Activated B cell treated with CpG ODN at 0.5 μM for 24 hours (primary cell): ENCODE results near the gene SRCIN1. TPM values are rescaled to one million over a fixed set of nuclear protein-coding genes. Genes with fewer than 3 reads are reported as not detected.
"Not testable (repeated sequence)": the region's sequence is repeated elsewhere in the genome, so short reads cannot be mapped to it uniquely, and the experiment has no call there.

Source experiments
- ATAC-seq: fragments of 200-7000 bp; cut with Tn5 transposase; one replicate; pipeline ENCODE4 v1.10.0; 2021; ENCODE audit warnings: low read depth, mild to moderate bottlenecking, moderate library complexity
- CTCF ChIA-PET: fragments of 350-600 bp; sonication (Branson Sonifier 250); formaldehyde crosslinking; loops from one replicate; lab custom pipeline; 2021; ENCODE audit warnings: antibody characterized with exemption; lab: Charles Lee
- POLR2A ChIA-PET: fragments of 350-600 bp; sonication (Branson Sonifier 250); formaldehyde crosslinking; loops from one replicate; lab custom pipeline; 2021; ENCODE audit warnings: antibody characterized with exemption; lab: Charles Lee
- DNase-seq: peaks from one replicate; pipeline ENCODE4 v3.0.0; 2022
- H3K27ac Mint-ChIP-seq: one replicate; pipeline ENCODE4 v1.8.0; 2020; ENCODE audit warnings: mixed read lengths
- H3K27me3 Mint-ChIP-seq: one replicate; pipeline ENCODE4 v1.8.0; 2021; ENCODE audit warnings: mixed read lengths
- H3K36me3 Mint-ChIP-seq: one replicate; pipeline ENCODE4 v1.8.0; 2021; ENCODE audit warnings: low read depth, mixed read lengths
- H3K4me1 Mint-ChIP-seq: one replicate; pipeline ENCODE4 v1.8.0; 2021; ENCODE audit warnings: mixed read lengths
- H3K4me3 Mint-ChIP-seq: one replicate; pipeline ENCODE4 v1.8.0; 2020; ENCODE audit warnings: mild to moderate bottlenecking, mixed read lengths
- H3K9me3 Mint-ChIP-seq: one replicate; pipeline ENCODE4 v1.8.0; 2020; ENCODE audit warnings: mixed read lengths
- intact Hi-C: fragments of 100-400 bp; cut with micrococcal nuclease; formaldehyde crosslinking; loops from one replicate; pipeline ENCODE4 v1.15.1; 2024
- total RNA-seq: library from RNA; stranded (reverse); gene quantifications from 2 replicates; pipeline ENCODE4 v1.2.3, GENCODE V29; 2022
- TF ChIP-seq, protein P1 (sequence below): fragments of 200-600 bp; IDR thresholded peaks from one replicate; pipeline ENCODE4 v1.8.0; 2022; ENCODE audit warnings: antibody characterized with exemption, mild to moderate bottlenecking

Gene SRCIN1, protein sequence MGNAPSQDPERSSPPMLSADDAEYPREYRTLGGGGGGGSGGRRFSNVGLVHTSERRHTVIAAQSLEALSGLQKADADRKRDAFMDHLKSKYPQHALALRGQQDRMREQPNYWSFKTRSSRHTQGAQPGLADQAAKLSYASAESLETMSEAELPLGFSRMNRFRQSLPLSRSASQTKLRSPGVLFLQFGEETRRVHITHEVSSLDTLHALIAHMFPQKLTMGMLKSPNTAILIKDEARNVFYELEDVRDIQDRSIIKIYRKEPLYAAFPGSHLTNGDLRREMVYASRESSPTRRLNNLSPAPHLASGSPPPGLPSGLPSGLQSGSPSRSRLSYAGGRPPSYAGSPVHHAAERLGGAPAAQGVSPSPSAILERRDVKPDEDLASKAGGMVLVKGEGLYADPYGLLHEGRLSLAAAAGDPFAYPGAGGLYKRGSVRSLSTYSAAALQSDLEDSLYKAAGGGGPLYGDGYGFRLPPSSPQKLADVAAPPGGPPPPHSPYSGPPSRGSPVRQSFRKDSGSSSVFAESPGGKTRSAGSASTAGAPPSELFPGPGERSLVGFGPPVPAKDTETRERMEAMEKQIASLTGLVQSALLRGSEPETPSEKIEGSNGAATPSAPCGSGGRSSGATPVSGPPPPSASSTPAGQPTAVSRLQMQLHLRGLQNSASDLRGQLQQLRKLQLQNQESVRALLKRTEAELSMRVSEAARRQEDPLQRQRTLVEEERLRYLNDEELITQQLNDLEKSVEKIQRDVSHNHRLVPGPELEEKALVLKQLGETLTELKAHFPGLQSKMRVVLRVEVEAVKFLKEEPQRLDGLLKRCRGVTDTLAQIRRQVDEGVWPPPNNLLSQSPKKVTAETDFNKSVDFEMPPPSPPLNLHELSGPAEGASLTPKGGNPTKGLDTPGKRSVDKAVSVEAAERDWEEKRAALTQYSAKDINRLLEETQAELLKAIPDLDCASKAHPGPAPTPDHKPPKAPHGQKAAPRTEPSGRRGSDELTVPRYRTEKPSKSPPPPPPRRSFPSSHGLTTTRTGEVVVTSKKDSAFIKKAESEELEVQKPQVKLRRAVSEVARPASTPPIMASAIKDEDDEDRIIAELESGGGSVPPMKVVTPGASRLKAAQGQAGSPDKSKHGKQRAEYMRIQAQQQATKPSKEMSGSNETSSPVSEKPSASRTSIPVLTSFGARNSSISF
- total RNA-seq, result 0.24 and 0.35 TPM in 2 replicates

DNA sequence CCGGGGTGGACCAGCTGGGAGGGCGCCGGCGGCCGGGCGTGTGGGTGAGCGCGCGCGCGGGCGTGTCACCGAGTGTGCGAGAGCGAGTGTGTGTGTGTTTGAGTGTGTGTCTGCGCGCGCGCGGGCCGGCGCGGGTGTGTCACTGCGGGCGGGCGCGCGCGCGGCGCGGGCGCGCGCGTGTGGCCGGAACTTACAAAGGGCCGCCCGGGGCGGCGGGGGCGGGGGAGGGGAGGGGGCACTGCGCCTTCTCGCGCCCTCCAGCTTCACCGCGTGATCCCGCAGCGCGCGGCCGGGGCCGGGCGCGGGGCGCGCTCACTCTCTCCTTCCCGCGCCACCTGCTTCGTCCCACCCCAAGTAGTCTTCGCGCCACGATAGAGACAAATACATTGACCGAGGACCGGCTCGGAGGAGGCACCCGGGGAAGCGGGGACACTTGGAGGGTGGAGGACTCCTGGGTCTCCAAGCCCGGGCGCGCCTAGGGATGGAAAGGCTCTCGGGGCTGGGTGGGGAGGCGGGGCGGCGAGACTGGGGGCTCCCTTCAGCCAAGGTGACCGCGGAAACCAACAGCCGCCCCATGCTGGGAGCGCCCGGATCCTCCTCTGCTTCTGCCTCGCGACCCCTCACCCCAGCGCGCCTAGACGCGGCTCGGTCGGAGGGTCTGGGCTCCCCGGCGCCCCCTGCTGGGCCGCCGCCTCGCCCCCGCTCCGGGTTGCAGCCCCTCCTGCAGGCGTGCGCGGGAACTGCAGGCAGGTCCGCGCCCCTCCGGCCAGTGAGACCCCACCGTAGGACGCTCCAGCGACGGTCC is at the start of gene SRCIN1:
Gene SRCIN1 (minus strand): TSS at position 112 of the 805 bp plus-strand sequence. CDS start 247 bp downstream, outside the sequence.
- H3K4me1 Mint-ChIP-seq, result peaks cover 15% of the 10 kb centered on the region
- no peaks in the 10 kb centered on the region for H3K36me3 Mint-ChIP-seq
- intact Hi-C loops, result loop anchor here (1.0 kb wide), 1 partner anchor 48 kb away; no protein-coding TSS in a partner anchor
- DNase-seq, result peak; percentile 46
- H3K27ac Mint-ChIP-seq, result no peak within 1 kb of the TSS
- TF ChIP-seq, protein P1, sequence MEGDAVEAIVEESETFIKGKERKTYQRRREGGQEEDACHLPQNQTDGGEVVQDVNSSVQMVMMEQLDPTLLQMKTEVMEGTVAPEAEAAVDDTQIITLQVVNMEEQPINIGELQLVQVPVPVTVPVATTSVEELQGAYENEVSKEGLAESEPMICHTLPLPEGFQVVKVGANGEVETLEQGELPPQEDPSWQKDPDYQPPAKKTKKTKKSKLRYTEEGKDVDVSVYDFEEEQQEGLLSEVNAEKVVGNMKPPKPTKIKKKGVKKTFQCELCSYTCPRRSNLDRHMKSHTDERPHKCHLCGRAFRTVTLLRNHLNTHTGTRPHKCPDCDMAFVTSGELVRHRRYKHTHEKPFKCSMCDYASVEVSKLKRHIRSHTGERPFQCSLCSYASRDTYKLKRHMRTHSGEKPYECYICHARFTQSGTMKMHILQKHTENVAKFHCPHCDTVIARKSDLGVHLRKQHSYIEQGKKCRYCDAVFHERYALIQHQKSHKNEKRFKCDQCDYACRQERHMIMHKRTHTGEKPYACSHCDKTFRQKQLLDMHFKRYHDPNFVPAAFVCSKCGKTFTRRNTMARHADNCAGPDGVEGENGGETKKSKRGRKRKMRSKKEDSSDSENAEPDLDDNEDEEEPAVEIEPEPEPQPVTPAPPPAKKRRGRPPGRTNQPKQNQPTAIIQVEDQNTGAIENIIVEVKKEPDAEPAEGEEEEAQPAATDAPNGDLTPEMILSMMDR, result peak; percentile 80
- peak within 1 kb of the TSS; percentile 72 for H3K4me3 Mint-ChIP-seq
- ATAC-seq, result peak; percentile 57
- peaks cover 59% of the 10 kb centered on the region for H3K27me3 Mint-ChIP-seq
- POLR2A ChIA-PET, result interaction anchor here (0.6 to 0.7 kb wide), 2 partner anchors 175 to 845 kb away, joined by 3 to 4 read pairs; partner anchors contain the start of gene MED1
- CTCF ChIA-PET, result interaction anchor here (0.9 kb wide), 1 partner anchor 48 kb away, joined by 3 read pairs; no protein-coding TSS in a partner anchor
- H3K9me3 Mint-ChIP-seq, result no peaks in the 10 kb centered on the region

DNA sequence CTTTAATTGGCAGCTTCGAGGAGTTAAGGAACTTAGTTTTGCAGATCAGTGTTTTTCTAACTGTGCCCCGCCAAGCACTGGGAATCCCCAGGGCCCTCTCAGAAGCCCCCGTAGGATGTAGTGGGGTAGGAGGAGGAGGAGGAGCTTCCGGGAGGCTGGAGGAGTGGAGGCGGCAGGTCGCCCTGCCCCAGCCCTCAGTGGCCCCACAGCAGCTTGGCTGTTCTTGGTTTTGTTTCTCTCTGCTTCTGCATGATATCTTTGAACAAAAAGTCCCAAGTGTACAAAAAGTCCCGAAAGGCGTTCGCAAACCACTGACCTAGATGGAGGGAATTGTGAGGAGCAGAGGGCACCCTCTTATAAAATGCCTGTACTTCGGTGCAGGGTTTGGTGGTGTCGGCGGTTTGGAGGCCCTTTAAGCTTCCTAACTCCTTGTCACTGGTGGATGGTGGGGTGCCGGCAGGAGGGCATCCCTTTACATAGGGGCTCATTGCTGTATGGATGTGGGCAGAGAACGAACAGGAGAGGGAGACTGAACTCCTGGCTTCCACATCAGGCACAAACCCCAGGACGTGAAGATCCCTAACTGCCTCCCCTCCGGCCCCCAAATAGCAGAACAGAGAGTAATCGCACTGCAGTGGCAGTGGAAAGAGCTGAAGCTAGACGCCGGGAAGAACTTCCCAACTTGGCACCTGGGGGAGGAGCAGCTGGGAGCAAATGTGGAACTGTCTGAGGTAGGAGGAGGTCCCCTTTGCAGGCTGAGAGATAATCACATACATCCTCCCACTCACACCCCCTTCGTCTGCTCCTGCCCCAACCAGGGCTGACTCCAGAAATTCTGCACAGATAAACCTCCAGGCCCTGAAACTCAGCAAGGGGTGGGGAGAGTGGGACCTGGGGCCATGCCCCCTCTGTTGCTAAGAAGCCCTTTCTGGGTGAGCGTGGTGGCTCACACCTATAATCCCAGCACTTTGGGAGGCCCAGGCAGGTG is 49.0 kb upstream of the SRCIN1 start:
- ChIA-PET POLR2A (interaction anchor here (0.7 kb wide), 1 partner anchor 41 kb away, joined by 3 read pairs; no protein-coding TSS in a partner anchor), CTCF (interaction anchor here (0.7 to 1.2 kb wide), 2 partner anchors 13 to 97 kb away, joined by 3 to 4 read pairs; no protein-coding TSS in a partner anchor)
- TF ChIP-seq, protein P1, result no peak
- Mint-ChIP-seq H3K27ac (no peak overlapping the region), H3K36me3 (no peaks in the 10 kb centered on the region), H3K9me3 (no peaks in the 10 kb centered on the region), H3K27me3 (peaks cover 44% of the 10 kb centered on the region), H3K4me3 (no peak overlapping the region), H3K4me1 (peaks cover 12% of the 10 kb centered on the region)
- intact Hi-C loops, result no loop called here
- DNase-seq, result no peak
- ATAC-seq, result no peak

DNA sequence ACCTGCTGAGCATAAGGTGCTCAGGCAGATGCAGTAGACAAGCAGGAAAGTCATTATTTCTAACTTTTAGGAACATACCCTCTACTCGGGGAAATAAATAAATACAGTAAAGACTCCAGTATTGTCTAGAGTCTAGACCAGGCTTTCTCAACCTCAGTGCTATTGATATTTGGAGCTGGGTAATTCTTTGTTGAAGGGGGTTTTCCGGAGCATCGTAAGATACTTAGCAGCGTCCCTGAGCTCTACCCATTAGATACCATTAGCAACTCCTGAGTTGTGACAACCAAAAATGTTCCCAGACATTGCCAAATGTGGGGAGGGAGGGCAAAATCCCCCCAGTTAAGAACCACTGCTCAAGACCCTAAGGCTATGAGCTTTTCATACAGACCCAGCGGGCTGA is 47.9 kb upstream of the SRCIN1 start:
- TF ChIP-seq, protein P1, result no peak
- ChIA-PET POLR2A (no interaction called here), CTCF (interaction anchor here (1.2 kb wide), 1 partner anchor 96 kb away, joined by 4 read pairs; no protein-coding TSS in a partner anchor)
- intact Hi-C loops, result no loop called here
- DNase-seq, result no peak
- ATAC-seq, result no peak
- Mint-ChIP-seq H3K9me3 (no peaks in the 10 kb centered on the region), H3K4me1 (peaks cover 12% of the 10 kb centered on the region), H3K27me3 (peaks cover 43% of the 10 kb centered on the region), H3K36me3 (no peaks in the 10 kb centered on the region), H3K4me3 (no peak overlapping the region), H3K27ac (no peak overlapping the region)

DNA sequence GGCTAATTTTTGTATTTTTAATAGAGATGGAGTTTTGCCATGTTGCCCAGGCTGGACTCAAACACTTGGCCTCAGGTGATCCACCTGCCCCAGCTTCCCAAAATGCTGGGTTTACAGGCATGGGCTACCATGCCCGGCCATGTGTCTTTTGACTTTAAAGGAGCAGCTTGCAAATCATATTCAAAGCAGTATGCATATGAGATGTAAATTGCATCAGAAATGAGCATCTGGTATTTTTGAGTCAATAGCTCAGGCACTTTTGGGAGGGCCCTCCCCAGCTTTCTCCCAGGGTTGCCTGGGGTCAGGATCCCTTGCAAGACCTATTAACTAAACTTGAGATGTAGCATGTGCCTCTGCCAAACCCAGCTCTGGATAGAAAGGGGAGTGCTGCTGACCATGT is 47.5 kb upstream of the SRCIN1 start:
- Mint-ChIP-seq H3K27ac (no peak overlapping the region), H3K9me3 (no peaks in the 10 kb centered on the region), H3K4me1 (peaks cover 12% of the 10 kb centered on the region), H3K27me3 (peaks cover 39% of the 10 kb centered on the region), H3K4me3 (no peak overlapping the region), H3K36me3 (no peaks in the 10 kb centered on the region)
- POLR2A ChIA-PET, result no interaction called here
- ATAC-seq (no peak), DNase-seq (no peak)
- CTCF ChIA-PET, result no interaction called here
- intact Hi-C loops, result no loop called here
- TF ChIP-seq, protein P1, result no peak

DNA sequence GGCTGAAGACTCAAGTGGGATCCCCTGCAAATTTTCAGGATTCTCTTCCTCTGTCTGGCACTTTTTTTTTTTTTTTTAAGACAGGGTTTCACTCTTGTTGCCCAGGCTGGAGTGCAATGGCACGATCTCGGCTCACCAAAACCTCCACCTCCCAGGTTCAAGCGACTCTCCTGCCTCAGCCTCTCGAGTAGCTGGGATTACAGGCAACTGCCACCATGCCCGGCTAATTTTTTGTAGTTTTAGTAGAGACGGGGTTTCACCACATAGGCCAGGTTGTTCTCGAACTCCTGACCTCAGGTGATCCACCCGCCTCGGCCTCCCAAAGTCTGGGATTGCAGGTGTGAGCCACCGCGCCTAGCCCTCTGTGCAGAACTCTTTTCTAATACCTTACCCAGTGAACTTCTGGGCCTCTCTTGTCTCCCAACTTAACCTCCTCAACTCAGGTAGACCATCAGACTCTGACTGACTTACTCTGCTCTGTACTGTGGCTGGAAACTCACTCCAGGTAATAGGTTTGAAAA is 45.0 kb upstream of the SRCIN1 start:
- CTCF ChIA-PET, intact Hi-C loops, ATAC-seq, H3K9me3 Mint-ChIP-seq, H3K4me3 Mint-ChIP-seq, H3K4me1 Mint-ChIP-seq, DNase-seq, H3K36me3 Mint-ChIP-seq, H3K27ac Mint-ChIP-seq: not testable (repeated sequence)
- H3K27me3 Mint-ChIP-seq, result peaks cover 25% of the 10 kb centered on the region
- POLR2A ChIA-PET, result interaction anchor here (0.7 kb wide), 1 partner anchor 26 kb away, joined by 7 read pairs; no protein-coding TSS in a partner anchor
